ENCODE data around the gene NR4A2. TPM values are rescaled to one million over a fixed set of nuclear protein-coding genes. Genes with fewer than 3 reads are reported as not detected.

Gene NR4A2
- total RNA-seq, 1 donor from 2014 or later, result 1.6 TPM

- intact Hi-C loops (cut with DNase I), result no loop called here
- no peak for ATAC-seq
- no peak for DNase-seq (ENCODE audit: missing footprints)
Measured at GRCh38 chr2:156279446-156280150, 52.9 kb downstream of the NR4A2 start.

Other genes with a start within 250 kb of the NR4A2 start
- 18.7 TPM for gene GPD2, start 103.7 kb upstream of the NR4A2 start, total RNA-seq

Data from Right ventricle myocardium inferior (tissue), 1 donor.